Effector CD8-positive, alpha-beta T cell (primary cell): ENCODE measurements around the gene CDX2.
"Not testable (repeated sequence)": the region's sequence is repeated elsewhere in the genome, so short reads cannot be mapped to it uniquely, and the experiment has no call there.

Experiments used
- DNase-seq: peaks from one replicate; lab custom pipeline; 2025; lab: John Stamatoyannopoulos, UW

Gene CDX2

DNA sequence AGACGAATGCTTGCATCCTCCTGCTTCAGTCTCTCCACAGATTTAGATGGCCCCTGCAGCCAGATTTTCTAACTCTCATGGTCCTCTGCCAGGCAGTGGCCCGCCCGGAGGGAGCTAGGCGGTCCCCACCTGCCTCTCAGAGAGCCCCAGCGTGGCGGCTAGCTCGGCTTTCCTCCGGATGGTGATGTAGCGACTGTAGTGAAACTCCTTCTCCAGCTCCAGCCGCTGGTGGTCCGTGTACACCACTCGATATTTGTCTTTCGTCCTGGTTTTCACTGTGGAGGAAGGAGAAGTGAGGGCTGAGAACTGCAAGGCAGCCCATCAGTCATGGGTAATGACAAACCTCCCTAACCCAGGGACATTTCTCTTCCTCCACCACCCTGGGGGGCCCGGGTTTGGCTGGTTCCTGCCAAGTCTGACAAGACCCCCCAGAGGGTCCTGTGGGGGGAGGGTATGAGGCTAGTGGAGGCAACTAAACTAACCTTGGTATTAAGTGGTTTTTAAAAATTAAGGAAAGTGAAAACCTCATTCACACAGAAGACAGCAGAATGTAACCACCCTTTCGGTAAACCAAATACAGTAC is 4.3 kb downstream of the CDX2 start:
- no peak for DNase-seq

DNA sequence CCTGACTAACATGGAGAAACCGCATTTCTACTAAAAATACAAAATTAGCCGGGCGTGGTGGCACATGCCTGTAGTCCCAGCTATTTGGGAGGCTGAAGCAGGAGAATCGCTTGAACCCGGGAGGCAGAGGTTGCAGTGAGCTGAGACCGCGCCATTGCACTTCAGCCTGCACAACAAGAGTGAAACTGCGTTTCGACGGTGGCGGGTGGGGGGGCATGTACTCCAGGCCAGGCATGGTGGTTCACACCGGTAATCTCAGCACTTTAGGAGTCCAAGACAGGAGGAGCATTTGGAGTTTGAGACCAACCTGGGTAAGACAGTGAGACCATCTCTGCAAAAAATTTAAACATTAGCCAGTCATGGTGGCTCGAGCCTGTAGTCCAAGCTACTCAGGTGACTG is 4.9 kb downstream of the CDX2 start:
- not testable (repeated sequence) for DNase-seq

DNA sequence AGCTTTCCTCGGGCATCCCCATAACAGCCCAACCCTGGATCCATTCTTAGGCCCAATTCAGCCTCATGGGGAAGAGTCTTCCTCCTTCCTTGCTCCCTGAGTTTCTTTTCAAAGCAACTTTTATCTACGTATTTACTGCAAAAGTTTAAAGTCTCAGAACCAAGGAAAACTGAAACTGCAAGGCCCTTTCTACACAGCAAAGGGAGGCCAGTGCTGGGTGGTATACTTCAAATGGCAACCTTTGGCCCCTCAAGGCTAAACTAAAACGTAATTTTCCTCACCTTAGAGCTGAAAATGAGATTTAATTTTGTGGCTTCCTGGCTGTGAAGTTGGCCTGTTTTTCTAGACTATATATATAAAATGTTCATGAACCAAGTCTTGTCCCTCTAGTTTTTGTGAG is 5.6 kb downstream of the CDX2 start:
- no peak for DNase-seq

DNA sequence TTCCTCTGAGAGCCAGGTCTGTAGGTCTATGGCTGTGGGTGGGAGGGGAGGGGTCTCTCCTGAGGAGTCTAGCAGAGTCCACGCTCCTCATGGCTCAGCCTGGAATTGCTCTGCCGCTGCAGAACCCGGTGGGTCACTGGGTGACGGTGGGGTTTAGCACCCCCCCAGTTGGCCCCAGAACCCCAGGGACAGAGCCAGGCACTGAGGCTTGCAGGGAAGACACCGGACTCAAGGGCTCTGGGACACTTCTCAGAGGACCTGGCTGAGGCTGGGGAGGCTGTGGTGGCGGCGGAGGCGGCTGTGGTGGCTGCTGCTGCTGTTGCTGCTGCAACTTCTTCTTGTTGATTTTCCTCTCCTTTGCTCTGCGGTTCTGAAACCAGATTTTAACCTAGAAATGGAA is 6.1 kb downstream of the CDX2 start:
- DNase-seq = no peak

DNA sequence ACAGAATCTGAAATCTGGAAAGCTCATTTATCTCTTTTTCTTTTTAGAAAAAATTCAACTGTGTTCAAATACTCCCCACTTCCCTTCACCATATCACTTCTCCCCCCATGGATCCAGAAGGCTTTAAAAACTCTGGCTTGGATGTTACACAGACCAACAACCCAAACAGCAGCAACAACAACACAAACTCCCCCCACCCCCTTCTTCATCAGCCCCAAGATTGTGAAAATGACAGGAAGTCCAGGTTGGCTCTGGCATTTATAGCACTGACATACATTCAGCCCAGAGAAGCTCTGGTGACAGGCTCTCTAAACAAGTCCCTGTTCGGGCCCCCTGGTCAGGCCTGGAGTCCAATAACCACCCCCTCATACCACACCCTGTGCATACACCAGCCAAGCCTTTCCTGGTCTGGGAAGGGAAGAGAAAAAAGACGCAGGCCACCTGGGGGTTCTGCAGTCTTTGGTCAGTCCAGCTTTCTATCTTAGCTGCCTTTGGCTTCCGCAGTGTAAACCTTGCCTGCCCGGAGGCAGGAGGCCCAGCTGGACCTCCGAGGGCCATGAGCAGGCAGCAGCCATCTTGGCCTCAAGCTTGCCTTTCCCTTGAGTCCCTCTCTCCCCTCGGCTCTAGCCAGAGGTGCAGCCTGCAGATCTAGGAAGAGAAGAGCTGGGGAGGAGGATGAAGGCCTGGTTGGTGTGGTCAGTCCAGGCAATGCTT is 6.8 kb downstream of the CDX2 start:
- no peak for DNase-seq

DNA sequence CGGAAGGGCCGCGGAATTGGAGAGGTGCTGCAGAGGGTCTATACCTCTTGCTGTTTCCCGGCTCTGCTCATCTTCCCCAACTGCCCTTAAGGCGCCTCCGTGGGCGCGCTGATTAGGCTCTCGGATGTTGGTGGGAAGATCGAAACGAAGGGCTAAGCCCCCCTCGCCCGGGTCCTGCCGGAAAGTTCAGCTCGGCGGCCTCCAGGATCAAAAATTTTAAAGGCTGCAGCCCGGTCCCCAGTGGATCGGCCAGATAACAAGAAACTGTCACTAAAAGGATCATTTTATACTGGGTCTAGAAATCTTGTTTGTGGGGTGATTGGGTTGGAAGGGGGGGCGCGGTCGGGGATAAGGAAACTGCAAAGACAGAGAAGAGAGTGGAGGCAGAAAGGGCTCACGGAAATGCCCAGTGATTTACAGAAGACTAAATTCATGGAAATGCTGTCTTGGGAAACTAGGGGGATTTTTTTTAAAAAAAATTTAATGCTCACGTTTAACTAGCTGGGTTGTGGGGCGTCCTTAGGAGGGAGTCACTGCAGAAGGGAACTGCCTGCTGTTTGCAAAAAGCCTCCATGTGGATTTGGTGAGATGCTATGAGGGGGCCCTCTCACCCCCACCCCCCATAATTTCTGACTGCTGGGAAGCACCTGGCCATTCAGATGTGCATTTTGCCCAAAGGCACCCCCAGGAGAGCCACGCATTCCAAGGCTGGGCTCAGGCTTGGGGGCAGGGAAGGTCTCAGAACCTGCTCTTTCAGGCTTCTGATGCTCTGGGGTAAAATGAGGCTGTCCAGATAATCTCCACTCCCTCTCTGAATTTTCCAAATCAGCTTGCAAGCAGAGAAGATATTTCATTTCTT is 7.7 kb downstream of the CDX2 start:
- no peak for DNase-seq

DNA sequence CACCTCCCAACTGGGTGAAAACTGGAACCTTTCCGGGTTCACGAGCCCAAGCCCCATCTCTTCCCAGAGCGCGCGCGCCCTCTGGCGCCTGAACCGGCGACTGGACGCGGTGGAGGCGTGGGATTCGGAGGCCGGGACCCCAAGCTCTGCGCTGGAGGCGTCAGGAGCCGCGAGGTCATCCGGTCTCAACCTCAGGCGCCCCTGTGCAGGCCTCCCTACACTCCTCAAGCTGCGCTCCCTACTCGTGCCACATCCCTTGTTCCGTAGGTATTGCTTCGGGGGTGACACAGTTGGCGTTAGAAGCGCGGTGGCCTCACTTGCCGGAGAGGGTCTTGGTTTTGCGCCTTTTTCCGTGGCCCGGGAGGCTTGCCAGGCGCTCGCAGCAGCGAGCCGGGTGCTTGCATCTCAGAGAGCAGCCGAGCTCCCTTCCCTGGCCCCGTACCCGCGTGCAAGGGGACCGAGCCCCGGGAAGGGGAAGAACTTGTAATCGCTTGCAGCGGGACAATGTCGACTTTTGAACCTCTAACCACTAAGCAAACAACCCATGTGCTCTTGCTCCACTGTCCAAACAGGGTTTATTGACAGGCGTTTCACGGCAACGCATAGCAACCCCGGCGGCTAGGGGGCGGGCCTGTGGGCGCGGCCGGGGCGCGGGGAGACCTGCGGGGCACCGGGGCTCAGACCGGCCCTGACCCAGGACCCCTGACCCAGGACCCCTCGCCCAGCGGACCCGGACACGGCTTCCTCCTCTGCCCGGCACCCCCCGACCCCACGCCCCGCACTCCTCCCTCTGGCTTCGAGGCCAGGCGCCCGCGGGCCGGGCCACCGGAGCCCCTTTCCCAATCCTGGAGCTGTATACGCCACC is 8.5 kb downstream of the CDX2 start:
- no peak for DNase-seq

DNA sequence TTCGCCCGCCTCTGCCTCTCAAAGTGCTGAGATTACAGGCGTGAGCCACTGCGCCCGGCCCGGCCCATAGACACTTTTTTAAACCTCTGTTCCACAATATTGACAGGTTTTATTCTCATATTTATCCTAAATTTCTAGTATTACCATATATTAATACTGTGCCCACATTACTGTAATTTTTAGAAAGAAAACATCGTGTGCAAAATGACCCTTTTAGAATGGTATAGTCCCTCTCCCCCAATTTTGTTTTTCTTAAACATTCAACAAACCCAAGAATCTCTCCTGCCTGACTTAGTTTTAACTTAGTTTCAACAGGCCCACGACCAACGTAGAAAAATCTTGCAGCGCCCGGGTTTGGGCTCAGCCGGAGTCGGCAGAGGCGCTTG is 9.1 kb downstream of the CDX2 start:
- DNase-seq = no peak

DNA sequence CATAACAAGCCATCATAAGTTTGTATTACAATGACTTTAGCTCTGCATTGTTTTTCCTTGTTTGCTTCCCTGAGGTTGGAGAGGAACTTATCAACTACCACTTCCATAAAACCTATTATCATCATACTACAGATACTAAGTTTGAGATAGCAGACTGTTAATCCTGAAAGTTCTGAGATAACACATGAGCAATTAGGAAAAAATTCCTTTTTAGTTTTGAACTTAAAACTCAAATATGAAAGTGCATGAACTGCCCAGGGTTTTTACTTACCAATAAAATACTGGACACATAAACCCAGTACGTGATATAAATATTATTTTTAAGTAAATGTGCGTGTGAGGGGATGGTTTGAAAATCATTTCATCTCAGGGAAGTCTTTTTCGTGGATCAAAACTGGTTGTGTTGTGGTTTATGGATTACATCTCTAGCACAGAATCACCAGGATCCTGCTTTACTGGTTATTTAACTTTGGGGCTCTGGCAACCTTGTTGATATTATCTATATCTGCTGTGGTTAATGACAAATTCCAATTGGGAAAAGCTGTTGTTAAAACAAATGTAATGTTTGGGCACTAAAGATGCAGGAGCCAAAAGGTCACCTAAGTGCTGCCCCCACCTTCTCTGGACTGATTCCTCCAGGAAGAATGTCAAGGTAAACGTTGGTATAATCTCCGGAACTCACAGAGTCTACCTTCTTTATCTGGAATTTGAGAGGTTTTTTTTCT is 12.4 kb downstream of the CDX2 start:
- no peak for DNase-seq

DNA sequence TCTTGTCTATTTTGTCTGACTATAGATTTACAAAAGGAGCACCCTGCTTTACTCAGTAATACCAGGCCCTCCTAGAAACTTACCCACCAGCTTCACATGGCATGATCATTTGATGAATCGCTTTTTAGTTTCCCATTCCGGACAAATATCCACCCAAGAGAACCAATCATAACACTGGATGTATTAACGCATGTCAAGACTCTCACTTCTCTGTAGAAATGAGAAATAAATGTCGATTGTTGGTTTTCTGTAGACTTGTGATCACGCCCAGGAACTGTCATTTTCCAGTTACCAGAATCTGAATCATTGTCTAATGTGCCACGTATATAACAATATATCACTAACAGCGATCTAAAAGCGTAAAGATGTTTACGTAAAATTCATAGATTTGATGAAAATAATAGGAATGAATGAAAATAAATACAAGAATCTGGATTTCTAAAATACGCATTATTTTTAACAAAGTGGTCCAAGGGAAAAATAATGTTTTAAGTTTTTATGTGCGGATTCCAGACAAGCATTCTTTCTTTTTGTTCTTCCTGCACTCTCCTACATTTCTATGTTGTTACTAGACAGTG is 14.0 kb downstream of the CDX2 start:
- no peak for DNase-seq

DNA sequence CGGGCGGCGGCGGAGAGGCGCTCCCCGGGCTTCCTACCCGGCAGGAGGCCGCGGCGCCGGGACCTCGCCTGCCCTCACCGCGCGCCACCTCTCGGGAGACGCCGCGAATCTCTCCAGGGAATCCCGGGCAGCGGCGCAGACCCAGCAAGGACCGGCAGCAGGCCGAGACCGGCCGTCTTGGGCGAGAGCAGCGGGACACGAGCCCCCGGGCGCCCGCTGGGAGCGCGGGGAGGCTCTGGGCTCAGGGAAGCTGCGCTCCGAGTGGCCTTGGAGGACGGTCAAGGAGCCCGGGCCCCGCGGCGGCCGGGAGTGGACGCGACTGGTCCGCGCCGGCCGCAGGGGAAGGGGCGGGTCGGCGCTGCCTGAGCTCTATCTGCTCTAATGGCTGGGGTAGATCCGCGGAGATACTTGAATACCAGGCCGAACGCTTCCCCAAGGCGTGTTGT is 14.7 kb downstream of the CDX2 start:
- DNase-seq = no peak

DNA sequence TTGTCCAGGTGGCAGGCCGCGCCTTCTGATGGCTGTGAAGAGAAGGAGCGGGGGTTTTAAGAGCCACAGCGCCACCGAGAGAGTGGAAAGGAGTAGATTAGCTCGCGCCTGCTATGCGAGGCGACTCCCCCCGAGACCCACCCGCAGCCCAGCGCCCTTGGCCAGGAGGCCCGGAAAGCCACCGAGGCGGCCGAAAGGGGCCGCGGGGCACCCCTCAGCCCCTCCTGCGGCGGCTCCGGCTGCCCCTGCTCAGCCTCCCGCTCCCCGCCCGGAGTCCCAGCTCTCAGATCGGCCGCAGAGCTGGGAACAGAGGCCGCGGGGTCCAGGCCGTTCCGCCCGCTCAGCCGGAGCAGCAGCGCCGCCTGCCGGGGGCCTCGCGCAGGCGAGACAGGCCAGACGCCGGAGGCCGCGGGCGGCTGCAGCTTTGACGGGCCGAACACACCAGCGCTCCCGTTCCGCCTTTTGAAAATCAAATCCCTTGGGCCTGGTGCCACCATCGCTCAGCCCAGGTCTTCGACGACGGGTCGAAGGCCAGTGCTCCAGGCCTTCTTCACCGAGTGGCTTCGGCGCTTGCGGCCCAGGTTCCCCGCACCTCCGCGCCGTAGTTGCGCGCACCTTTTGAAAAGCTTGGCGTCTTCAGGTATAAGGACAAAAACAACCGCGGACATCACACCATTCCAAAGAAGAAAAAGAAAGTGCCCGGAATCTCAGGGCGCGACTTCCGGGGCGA is 15.3 kb downstream of the CDX2 start:
- DNase-seq = peak; percentile 19

DNA sequence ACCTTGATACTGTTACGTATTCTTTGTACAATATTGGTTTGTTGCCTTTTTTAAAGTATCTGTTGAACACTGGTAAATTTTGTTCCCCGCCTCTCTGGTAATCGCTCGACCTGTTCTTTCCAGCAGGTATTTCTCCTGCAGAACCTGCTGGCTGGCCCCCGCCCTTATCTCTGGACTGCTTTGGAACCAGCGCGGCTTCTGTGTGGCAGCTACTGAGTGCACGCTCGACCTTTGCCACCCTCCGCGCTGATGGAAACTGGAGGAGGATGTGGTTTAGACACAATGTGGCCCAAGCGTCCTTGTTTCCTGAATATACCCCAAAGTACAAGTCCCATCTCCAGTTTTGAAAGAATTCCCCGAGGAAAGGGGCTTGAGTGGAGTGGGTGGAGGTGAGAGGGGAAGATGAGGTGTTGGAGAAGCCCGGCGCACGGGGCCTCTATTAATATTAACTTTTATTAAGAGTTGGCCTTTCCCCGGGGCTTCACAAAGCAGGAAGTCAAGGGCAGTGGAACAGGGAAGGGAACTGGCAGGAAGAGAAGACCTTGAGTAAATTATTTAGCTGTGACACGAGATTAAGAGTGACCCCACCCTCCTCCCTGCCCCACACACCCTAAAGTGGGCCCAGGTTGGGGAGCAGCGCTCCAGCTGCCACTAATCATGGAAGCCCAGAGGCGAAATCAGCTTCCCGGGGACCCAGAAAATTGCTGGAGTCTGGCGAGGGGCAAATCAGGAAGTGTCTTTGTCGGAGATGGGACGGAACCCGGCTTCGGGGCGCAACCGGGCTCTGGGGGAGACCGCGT is 16.0 kb downstream of the CDX2 start:
- DNase-seq = no peak

DNA sequence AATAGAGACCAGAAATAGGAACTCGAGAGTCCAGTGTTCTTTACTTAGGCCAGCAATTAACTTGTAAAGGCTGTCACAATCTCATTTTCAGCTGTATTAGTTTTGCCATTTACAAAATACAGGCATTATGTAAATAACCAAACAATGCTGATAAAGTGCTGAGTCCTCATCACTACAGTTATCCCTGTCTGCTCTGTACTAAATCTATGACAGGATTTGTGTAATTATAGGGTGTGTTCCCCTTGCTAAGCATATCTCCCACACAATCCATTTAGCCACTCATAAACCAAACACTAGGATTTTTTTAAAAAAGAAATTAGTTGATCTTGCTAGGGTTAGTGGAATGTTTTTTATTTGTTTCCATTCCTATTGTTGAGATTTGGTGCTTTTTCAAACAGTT is 26.1 kb downstream of the CDX2 start:
- DNase-seq = no peak

DNA sequence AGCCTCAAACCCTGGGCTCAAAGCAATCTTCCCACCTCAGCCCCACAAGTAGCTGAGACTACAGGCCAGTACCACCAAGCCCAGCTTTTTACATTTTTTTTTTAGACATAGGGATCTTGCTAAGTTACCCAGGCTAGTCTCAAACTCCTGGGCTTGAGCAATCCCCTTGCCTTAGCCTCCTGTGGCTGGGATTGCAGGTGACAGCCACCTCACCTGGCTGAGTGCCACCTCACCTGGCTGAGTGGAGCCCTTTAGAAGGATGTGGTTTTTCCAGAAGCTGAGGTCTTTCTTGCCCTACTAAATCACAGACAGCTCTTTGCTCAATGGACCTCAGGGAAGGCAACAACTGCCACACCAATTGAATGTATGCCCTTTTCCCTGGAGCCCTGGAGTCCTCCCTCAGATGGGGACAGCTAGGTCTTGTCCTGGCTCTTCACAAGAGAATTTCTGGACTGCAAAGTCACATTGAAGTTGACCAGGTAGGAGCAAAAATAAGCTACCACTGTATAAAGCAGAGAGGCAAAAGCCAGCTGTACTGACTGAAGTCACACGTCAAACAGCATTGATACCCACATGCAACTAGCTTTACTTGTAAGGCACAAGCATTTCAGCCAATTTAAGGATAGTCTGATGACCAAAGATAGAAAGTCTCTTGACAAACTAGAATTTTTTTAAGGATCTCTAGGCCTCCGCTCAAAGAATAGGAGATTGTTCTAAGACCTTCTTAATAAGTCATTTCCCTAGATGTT is 35.4 kb downstream of the CDX2 start:
- DNase-seq = no peak

DNA sequence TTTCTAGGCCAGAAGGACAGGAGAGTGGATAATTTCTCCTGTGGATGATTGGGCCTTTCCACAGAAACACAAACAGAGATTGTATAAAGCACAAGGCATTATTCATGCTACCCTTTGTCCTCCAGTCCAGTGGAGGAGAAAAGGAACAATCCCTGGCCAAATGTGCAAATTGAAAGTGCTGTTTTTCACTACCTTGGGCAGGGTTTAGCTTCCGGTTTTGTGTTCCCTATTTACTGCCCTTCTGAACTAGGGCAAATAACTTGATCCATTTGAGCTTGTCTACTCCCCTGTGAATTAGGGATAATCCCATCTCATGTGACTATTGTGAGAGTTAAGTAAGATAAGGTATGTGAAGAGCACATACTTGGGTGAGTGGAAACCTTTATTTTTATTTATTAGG is 36.0 kb downstream of the CDX2 start:
- DNase-seq = no peak

DNA sequence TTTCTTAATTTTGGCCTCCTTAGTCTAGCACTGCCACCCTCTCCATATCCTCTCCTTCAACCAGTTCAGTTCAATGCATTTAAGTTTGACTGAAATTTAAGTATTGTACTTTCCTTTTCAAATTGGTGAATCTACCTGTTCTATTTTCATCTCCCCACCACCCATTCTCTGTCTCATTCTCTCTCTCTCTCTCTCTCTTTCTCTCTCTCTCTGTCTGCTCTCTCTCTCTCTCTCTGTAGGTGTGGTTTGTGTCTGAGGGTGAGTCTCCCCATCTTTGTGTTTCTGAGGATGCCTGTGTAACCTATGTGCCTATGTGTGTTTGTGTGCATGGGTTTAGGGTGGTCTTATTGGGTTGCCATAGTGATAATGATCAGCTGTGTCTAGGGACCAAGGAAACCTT is 39.2 kb downstream of the CDX2 start:
- no peak for DNase-seq

DNA sequence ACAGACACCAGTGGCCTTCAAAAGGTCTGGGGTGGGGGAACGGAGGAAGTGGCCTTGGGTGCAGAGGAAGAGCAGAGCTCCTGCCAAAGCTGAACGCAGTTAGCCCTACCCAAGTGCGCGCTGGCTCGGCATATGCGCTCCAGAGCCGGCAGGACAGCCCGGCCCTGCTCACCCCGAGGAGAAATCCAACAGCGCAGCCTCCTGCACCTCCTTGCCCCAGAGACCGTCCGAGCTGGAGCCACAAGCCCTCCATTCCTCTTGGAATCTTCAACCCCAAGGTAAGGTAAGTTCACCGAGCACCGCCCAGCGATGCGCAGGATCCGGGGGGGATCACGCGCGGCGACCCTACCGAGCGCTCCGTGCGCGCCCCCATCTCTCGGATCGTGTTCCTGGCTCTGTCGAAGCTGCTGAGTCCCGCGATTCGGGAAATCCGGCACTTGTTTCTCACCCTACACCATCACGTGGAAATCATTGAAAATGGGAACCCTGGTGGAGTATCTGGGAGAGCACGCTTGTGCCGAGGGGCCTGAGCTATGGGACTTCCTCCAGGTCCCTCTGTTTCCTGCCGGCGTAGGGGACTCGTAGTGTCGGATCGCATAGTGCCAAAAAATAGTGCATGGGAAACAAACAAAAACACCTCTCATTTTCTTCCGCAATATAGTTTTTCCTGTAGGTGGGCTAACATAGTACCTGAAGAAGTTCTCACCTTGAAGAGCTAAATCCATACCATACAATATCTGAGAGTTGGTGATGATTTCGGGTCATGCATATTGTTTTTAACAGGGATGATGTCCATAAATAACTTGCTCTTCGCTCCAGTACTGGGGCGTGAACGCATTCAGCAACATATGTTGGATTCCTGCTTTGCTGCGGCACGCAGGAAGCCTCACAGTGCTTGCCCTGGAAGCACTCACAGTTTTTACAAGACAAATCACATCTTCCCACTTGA is 40.0 kb downstream of the CDX2 start:
- no peak for DNase-seq
